ENCODE results near the gene NHLH2. TPM values are rescaled to one million over a fixed set of nuclear protein-coding genes. Genes with fewer than 3 reads are reported as not detected.

The NHLH2 gene
- total and polyA plus RNA-seq, 4 donors: not detected

DNA sequence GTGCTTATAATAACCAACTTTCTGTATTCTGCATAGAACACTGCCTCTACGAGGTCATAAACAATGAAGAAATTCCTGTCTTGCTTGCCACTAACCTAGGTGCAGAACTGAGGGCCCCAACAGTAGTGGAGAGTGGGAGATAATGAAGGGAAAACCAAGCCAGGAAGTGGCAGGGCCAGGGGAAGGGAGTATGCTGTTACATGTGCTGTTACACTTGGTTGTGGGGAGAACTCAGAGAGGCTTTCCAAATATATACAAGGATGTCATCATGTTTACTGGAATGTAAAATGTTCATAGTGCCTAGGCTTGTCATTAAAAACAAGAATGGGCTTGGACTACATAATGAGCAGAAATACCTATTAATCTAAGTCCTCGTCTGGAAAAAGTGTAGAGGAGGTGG, 31.1 kb downstream of the NHLH2 start (continued):
- TF ChIP-seq, protein P1, sequence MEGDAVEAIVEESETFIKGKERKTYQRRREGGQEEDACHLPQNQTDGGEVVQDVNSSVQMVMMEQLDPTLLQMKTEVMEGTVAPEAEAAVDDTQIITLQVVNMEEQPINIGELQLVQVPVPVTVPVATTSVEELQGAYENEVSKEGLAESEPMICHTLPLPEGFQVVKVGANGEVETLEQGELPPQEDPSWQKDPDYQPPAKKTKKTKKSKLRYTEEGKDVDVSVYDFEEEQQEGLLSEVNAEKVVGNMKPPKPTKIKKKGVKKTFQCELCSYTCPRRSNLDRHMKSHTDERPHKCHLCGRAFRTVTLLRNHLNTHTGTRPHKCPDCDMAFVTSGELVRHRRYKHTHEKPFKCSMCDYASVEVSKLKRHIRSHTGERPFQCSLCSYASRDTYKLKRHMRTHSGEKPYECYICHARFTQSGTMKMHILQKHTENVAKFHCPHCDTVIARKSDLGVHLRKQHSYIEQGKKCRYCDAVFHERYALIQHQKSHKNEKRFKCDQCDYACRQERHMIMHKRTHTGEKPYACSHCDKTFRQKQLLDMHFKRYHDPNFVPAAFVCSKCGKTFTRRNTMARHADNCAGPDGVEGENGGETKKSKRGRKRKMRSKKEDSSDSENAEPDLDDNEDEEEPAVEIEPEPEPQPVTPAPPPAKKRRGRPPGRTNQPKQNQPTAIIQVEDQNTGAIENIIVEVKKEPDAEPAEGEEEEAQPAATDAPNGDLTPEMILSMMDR (IDR thresholded peaks at IDR 0.05; ENCODE audit: low read depth, low read length, missing input control): no peak
- TF ChIP-seq RAD21 (IDR thresholded peaks at IDR 0.05) (no peak), EGR1 (IDR thresholded peaks at IDR 0.05; ENCODE audit: low read depth in 2 of 2) (no peak)

DNA sequence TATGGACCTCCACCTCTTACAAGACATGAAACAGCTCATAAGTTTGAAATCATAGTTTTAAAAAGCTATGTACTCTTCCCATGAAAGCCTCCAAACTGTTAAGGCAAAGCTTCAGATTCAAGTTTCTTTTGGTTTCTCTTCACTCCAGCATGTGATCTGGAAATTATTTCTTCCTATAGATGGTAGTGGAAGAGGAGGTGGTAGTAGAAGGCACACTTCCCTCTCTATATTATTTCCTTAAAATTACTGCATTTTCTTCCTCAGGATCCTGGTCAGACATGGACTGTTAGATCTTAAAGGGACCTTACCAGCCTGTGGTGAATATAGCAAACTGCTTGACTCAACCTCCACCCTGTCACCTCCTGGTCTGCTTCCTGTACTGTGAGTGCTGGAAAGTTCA, 31.9 kb downstream of the NHLH2 start:
- no peaks in the 10 kb centered on the region for H3K36me3 ChIP-seq (ENCODE audit: control insufficient read depth in 4 of 4, insufficient read depth in 3 of 4, low read depth in 1 of 4, low read length in 3 of 4)
- H3K4me3 ChIP-seq (ENCODE audit: low read depth in 1 of 3, low read length in 3 of 3): no peak overlapping the region
- TF ChIP-seq, protein P2, sequence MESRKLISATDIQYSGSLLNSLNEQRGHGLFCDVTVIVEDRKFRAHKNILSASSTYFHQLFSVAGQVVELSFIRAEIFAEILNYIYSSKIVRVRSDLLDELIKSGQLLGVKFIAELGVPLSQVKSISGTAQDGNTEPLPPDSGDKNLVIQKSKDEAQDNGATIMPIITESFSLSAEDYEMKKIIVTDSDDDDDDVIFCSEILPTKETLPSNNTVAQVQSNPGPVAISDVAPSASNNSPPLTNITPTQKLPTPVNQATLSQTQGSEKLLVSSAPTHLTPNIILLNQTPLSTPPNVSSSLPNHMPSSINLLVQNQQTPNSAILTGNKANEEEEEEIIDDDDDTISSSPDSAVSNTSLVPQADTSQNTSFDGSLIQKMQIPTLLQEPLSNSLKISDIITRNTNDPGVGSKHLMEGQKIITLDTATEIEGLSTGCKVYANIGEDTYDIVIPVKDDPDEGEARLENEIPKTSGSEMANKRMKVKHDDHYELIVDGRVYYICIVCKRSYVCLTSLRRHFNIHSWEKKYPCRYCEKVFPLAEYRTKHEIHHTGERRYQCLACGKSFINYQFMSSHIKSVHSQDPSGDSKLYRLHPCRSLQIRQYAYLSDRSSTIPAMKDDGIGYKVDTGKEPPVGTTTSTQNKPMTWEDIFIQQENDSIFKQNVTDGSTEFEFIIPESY (IDR thresholded peaks at IDR 0.05): no peak
- TF ChIP-seq, protein P3, sequence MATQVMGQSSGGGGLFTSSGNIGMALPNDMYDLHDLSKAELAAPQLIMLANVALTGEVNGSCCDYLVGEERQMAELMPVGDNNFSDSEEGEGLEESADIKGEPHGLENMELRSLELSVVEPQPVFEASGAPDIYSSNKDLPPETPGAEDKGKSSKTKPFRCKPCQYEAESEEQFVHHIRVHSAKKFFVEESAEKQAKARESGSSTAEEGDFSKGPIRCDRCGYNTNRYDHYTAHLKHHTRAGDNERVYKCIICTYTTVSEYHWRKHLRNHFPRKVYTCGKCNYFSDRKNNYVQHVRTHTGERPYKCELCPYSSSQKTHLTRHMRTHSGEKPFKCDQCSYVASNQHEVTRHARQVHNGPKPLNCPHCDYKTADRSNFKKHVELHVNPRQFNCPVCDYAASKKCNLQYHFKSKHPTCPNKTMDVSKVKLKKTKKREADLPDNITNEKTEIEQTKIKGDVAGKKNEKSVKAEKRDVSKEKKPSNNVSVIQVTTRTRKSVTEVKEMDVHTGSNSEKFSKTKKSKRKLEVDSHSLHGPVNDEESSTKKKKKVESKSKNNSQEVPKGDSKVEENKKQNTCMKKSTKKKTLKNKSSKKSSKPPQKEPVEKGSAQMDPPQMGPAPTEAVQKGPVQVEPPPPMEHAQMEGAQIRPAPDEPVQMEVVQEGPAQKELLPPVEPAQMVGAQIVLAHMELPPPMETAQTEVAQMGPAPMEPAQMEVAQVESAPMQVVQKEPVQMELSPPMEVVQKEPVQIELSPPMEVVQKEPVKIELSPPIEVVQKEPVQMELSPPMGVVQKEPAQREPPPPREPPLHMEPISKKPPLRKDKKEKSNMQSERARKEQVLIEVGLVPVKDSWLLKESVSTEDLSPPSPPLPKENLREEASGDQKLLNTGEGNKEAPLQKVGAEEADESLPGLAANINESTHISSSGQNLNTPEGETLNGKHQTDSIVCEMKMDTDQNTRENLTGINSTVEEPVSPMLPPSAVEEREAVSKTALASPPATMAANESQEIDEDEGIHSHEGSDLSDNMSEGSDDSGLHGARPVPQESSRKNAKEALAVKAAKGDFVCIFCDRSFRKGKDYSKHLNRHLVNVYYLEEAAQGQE (IDR thresholded peaks at IDR 0.05): no peak
- no peak for TF ChIP-seq FOXA2 (IDR thresholded peaks at IDR 0.05)
- no peak for TF ChIP-seq JUND (IDR thresholded peaks at IDR 0.05)
- TF ChIP-seq FOXA1 (IDR thresholded peaks at IDR 0.05): no peak
- TF ChIP-seq YY1 (IDR thresholded peaks at IDR 0.05): no peak
- TF ChIP-seq, protein P4, sequence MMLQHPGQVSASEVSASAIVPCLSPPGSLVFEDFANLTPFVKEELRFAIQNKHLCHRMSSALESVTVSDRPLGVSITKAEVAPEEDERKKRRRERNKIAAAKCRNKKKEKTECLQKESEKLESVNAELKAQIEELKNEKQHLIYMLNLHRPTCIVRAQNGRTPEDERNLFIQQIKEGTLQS (IDR thresholded peaks at IDR 0.05): no peak
- TF ChIP-seq EGR1 (IDR thresholded peaks at IDR 0.05; ENCODE audit: low read depth in 2 of 2): no peak
- TF ChIP-seq, protein P5, sequence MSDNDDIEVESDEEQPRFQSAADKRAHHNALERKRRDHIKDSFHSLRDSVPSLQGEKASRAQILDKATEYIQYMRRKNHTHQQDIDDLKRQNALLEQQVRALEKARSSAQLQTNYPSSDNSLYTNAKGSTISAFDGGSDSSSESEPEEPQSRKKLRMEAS (IDR thresholded peaks at IDR 0.05): no peak
- no peak for TF ChIP-seq RAD21 (IDR thresholded peaks at IDR 0.05)
- no peak for TF ChIP-seq SP1 (IDR thresholded peaks at IDR 0.05)
- no peak for TF ChIP-seq NR2F2 (IDR thresholded peaks at IDR 0.05)
- H3K27me3 ChIP-seq (ENCODE audit: control insufficient read depth in 4 of 4, insufficient read depth in 4 of 4, low read length in 3 of 4): no peaks in the 10 kb centered on the region
- no peak overlapping the region for H3K9ac ChIP-seq (ENCODE audit: low read depth in 1 of 2, low read length in 2 of 2)
- H3K27ac ChIP-seq (ENCODE audit: low read depth in 1 of 2, low read length in 2 of 2): no peak overlapping the region
- peaks cover 0 to 4% (median 1%) of the 10 kb centered on the region in 4 donors for H3K4me1 ChIP-seq (ENCODE audit: control insufficient read depth in 4 of 4, insufficient read depth in 4 of 4, low read length in 3 of 4)
- no peak for DNase-seq (ENCODE audit: low spot score)
- H3K9me3 ChIP-seq (ENCODE audit: control insufficient read depth in 4 of 4, low read length in 3 of 4): no peaks in the 10 kb centered on the region

DNA sequence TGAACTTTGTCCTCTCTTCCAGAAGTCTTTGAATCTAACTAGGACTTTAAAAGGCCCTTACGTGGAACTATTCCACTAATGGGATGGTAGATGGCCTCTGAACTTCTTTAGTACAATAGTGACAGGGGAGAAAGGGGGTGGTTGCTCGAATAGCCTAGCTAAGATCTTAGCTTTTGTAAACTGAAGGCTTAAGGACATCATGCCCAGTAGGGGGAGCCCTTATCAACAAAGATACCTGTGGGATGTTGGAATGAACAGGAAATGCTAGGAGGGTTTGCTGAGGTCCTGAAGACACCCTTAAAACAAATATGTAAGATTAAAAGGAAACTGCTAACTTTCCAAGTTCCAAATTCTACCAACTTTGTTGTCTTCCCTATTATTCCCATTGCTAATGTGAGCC, 33.2 kb downstream of the NHLH2 start:
- no peak overlapping the region for H3K27ac ChIP-seq (ENCODE audit: low read depth in 1 of 2, low read length in 2 of 2)
- peak; percentile 48 for DNase-seq (ENCODE audit: low spot score)
- TF ChIP-seq, protein P4 (IDR thresholded peaks at IDR 0.05): no peak
- TF ChIP-seq SP1 (IDR thresholded peaks at IDR 0.05): no peak
- TF ChIP-seq, protein P3 (IDR thresholded peaks at IDR 0.05): no peak
- TF ChIP-seq RAD21 (IDR thresholded peaks at IDR 0.05): peak; percentile 83 to 87
- no peak for TF ChIP-seq TAF1 (conservative IDR thresholded peaks at IDR 0.05)
- TF ChIP-seq FOXA2 (IDR thresholded peaks at IDR 0.05): no peak
- TF ChIP-seq, protein P5 (IDR thresholded peaks at IDR 0.05): no peak
- no peak for TF ChIP-seq NR2F2 (IDR thresholded peaks at IDR 0.05)
- TF ChIP-seq JUND (IDR thresholded peaks at IDR 0.05): no peak
- TF ChIP-seq, protein P1 (IDR thresholded peaks at IDR 0.05; ENCODE audit: low read depth, low read length, missing input control): peak; percentile 65
- peaks cover 0 to 4% (median 1%) of the 10 kb centered on the region in 4 donors for H3K4me1 ChIP-seq (ENCODE audit: control insufficient read depth in 4 of 4, insufficient read depth in 4 of 4, low read length in 3 of 4)
- H3K27me3 ChIP-seq (ENCODE audit: control insufficient read depth in 4 of 4, insufficient read depth in 4 of 4, low read length in 3 of 4): no peaks in the 10 kb centered on the region
- H3K36me3 ChIP-seq (ENCODE audit: control insufficient read depth in 4 of 4, insufficient read depth in 3 of 4, low read depth in 1 of 4, low read length in 3 of 4): no peaks in the 10 kb centered on the region
- no peak overlapping the region for H3K4me3 ChIP-seq (ENCODE audit: low read depth in 1 of 3, low read length in 3 of 3)
- H3K9me3 ChIP-seq (ENCODE audit: control insufficient read depth in 4 of 4, low read length in 3 of 4): no peaks in the 10 kb centered on the region
- WGBS: under 1% methylated on average over 2 of the region's 2 CpGs
- H3K9ac ChIP-seq (ENCODE audit: low read depth in 1 of 2, low read length in 2 of 2): no peak overlapping the region
